ENCODE measurements around the gene RTN4RL1.

Gene RTN4RL1

GRCh38 chr17:2025220-2025621 lies at the start of gene RTN4RL1:
TSS of gene RTN4RL1 (minus strand) at chr17:2025334. CDS start at chr17:2024865, 469 bp downstream.
- no peak for DNase-seq

GRCh38 chr17:2074919-2075318 lies 49.8 kb upstream of the RTN4RL1 start:
- DNase-seq: no peak

- no peak for DNase-seq
Observed at GRCh38 chr17:2071455-2072281, 46.5 kb upstream of the RTN4RL1 start.

- DNase-seq: no peak
Observed at GRCh38 chr17:2071024-2071385, 45.9 kb upstream of the RTN4RL1 start.

GRCh38 chr17:2070241-2071023 lies 45.3 kb upstream of the RTN4RL1 start:
- DNase-seq: no peak

GRCh38 chr17:2068519-2069051 lies 43.5 kb upstream of the RTN4RL1 start:
- DNase-seq: no peak

GRCh38 chr17:2068031-2068518 lies 42.9 kb upstream of the RTN4RL1 start:
- no peak for DNase-seq

GRCh38 chr17:2067608-2068024 lies 42.5 kb upstream of the RTN4RL1 start:
- DNase-seq: no peak

GRCh38 chr17:2067048-2067561 lies 42.0 kb upstream of the RTN4RL1 start:
- no peak for DNase-seq

GRCh38 chr17:2065949-2066400 lies 40.8 kb upstream of the RTN4RL1 start:
- no peak for DNase-seq

GRCh38 chr17:2064980-2065785 lies 40.0 kb upstream of the RTN4RL1 start:
- DNase-seq: no peak

GRCh38 chr17:2064520-2064971 lies 39.4 kb upstream of the RTN4RL1 start:
- DNase-seq: no peak

- no peak for DNase-seq
Observed at GRCh38 chr17:2064147-2064489, 39.0 kb upstream of the RTN4RL1 start.

- DNase-seq: no peak
Observed at GRCh38 chr17:2063261-2064146, 38.4 kb upstream of the RTN4RL1 start.

- no peak for DNase-seq
Observed at GRCh38 chr17:2062571-2063183, 37.5 kb upstream of the RTN4RL1 start.

- DNase-seq: no peak
Observed at GRCh38 chr17:2061441-2061958, 36.4 kb upstream of the RTN4RL1 start.

- no peak for DNase-seq
Observed at GRCh38 chr17:2060681-2061440, 35.7 kb upstream of the RTN4RL1 start.

GRCh38 chr17:2060385-2060658 lies 35.2 kb upstream of the RTN4RL1 start:
- no peak for DNase-seq

- DNase-seq: no peak
Observed at GRCh38 chr17:2059547-2060384, 34.6 kb upstream of the RTN4RL1 start.
